HG03354 (cell line): ENCODE data around the gene RCBTB1.
A peak's percentile ranks its signal among the peaks of the same experiment; 100 is the strongest.

Experiments used
- ATAC-seq: cut with Tn5 transposase; IDR thresholded peaks from one replicate; pipeline ENCODE4 v1.9.1; 2021; ENCODE audit warnings: mild to moderate bottlenecking; ENCODE audit not compliant: unreplicated experiment, poor library complexity, severe bottlenecking

RCBTB1 gene

DNA sequence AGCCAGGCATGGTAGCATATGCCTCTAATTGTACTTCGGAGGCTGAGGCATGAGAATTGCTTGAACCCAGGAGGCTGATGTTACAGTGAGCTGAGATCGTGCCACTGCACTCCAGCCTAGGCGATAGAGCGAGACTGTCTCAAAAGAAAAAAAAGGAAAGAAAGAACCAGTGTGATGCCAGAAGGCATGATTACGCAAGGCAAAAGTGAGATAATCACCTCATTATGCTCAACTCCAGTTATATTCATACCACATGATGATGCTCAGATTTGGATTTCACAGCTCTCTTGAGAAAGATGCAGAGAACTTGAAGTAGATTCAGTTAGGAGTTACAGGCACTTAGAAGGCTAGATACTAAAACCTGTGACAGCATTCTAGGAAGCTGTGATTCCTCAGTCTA is 21.8 kb downstream of the RCBTB1 start:
- ATAC-seq: no peak

DNA sequence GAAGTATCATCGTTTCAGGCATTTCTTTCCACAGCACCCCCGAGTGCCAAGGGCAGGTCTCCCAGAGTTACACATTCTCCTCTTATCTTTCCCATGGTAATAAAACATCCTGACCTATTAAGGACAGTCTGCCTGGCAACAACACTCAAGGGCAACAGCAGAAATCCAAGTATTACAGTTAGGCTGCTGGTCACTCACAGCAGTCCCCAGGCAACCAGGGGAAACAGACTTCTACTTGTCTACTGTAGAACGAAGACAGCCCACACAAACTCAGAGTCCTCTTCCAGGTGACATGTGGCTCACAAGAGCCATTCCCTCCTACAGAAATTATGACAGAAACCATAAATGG is 24.3 kb downstream of the RCBTB1 start:
- ATAC-seq: no peak

DNA sequence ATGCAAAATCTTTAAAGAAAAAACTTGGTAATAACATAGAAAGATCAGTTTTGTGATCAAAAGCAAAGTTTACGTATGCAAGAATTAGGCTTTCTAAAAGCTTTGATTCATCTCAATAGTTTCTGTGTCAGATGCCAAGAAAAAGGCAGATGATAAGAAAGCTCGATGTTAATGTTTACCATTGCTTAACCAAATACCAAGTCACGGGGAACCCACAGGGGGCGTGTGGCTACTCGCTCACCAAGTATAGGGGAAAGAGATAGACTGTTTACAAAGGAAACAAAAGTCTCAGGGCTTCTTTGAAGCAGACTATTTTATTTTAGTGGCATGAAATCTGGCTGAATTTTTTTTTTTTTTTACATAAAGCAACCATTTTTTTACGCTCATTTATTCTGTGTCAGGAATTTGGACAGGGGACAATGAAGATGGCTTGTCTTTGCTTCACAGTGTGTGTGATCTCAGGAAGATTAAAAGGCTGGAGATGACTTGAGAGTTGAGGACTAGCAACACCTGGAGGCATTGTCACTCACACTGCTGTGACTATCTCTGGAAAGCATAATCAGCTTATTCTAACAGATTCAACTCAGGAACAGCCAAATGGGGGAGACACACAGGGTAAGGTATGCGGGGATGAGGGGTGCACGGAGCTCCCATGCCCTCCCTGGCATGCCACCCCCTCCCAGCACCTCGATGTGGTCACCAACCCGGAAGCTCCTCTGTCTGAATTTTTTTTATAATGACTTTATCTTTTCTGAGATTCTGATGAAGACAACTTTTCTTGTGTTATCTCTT is 24.9 kb downstream of the RCBTB1 start:
- peak; percentile 62 for ATAC-seq

DNA sequence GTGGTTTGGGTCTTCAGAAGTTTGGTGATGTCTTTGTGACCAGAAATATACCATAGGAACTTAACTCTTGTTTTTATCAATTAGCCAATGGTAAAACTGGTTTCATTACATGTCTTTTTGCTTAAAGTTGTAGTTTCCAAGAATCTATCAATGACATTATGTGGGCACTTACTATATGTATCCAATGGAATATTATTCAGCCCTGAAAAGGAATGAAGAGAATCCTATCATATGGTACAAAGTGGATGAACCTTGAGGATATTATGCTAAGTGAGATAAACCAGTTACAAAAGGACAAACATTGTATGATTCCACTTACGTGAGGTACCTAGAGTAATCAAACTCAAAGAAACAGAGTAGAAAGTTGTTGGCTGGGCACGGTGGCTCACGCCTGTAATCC is 26.4 kb downstream of the RCBTB1 start:
- ATAC-seq: no peak

DNA sequence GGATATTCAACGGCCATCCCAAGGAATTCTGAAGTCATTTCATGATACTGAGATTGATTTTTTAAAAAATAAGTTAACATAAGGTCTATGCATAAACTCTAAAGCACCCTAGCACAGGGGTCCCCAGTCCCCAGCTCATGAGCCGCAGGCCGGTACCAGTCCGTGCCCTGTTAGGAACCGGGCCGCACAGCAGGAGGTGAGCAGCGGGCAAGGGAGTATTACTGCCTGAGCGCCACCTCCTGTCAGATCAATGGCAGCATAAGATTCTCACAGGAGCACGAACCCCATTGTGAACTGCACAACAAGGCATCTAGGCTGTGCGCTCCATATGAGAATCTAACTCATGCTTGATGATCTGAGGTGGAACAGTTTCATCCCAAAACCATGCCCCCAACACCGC is 31.0 kb downstream of the RCBTB1 start:
- ATAC-seq: no peak

DNA sequence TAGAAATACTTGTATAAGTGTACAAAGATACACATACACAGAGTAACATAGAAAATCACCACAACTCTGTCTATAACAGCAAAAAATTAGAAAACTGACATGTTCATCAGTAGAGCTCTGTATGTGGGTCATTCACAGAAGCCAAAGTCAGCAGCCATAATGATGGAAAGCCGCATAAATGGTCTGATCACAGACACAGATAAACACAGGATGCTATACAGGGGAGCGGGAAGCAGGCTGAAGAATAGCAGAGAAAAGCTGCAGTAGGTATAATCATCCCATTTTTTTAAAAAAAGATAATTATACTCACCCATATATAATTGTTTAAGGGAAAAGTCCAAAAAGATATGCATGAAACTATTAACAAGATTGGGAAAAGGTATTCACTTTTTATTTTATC is 31.5 kb downstream of the RCBTB1 start:
- ATAC-seq: no peak

DNA sequence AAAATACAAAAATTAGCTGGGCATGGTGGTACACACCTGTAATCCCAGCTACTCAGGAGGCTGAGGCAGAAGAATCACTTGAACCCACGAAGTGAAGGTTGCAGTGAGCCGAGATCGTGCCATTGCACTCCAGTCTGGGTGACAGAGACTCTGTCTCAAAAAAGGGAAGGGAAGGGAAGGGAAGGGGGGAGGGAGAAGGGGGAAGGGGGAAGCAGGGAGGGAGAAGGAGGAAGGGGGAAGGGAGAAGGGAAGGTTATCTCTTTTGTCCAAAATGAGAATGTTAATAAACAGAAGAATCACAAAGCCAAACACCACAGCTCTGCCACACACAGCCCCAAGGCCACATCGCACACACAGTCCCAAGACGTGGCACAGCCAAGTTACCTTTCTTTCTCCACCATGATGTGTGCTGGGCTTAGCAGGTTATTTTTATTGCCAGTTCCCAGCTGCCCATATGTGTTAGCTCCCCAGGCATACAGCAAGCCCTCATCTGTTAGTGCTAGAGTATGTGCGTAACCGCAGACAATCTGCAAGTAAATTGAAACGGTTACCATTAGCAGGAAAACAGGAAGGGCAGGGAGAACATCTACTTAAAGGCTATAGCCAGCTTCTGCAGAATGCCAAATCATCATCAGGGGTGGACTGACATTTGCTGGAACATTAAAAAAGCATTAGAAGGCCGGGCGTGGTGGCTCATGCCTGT is 34.3 kb downstream of the RCBTB1 start:
- ATAC-seq: no peak

DNA sequence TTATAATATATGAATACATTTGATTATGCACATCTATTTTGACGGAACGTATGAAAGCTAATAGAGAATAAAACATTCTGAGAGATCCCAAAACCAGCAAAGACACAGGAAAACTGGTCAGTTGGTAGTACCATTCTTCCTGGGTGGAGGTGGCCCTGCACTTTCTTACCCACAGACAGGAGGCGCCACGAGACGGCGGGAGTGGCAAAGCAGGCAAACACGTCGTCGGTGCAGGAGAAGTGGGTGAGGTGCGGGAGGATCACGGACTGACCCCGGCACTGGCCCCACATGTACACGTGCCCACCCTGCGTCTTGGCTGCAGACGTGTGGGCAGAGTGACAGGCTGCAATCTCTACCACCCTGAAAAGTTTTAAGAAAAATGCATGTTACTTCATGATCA is 36.1 kb downstream of the RCBTB1 start:
- no peak for ATAC-seq

DNA sequence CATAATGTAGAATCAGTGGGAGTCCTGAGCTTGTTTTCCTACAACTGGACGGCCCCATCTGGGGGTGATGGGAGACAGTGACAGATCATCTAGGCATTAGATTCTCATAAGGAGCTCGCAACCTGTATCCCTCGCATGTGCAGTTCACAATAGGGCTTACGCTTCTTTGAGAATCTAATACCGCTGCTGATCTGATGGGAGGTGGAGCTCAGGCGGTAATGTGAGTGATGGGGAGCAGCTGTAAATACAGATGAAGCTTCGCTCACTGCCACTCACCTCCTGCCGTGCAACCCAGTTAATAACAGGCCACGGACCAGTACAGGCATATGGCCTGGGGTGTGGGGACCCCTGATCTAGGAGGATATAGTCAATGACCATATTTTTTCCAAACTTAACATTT is 38.8 kb downstream of the RCBTB1 start:
- ATAC-seq: no peak

DNA sequence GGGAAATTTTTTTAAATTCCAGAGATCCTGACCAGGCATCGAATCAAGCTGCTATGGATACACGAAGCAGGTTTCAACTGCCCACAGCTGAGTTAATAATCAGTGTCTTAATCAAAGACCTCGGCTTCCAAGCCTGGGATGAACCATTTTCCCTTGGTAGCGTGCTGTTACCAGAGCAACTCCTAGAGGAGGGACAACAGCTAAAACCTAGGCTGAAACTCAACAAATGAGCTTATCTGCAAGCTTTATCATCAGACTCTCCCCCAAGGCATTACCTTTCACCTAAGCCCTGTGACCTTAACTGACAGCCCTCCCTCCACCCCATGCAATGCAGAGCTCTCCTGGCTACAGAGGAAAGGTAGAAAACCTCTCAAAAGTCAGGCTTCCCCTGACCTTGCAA is 39.7 kb downstream of the RCBTB1 start:
- no peak for ATAC-seq

DNA sequence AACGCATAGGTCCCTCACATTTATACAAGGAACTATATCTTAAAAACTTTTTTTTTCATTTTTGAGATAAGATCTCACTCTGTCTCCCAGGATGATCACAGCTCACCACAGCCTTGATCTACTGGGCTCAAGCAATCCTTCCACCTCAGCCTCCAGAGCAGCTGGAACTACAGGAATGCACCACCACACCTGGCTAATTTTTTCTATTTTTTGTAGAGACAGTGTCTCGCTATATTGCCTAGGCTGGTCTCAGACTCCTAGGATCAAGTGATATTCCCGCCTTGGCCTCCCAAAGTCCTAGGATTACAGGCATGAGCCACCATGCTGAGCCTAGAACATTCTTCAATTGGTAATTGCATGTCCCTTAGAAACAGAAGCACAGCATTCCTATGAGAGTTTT is 41.7 kb downstream of the RCBTB1 start:
- no peak for ATAC-seq

DNA sequence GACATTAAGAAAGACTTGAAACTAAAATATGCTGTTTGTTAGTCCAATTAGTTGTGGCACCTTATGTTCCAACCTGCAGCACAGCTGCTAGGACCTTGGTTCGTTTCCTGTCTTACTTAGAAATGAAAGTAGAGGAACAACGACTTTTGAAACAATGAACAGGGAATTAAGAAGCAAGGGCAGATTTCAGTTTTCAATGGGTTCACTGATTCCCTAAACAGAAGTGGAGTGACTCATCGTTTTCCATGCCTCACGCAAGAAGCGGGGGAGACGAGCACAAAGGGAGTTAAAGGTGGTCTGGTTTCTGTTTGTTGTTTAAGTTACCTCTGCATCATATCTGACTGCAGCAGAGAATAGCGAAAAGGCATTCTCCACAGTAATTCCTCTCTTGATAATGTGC is 44.8 kb downstream of the RCBTB1 start:
- peak; percentile 47 for ATAC-seq

DNA sequence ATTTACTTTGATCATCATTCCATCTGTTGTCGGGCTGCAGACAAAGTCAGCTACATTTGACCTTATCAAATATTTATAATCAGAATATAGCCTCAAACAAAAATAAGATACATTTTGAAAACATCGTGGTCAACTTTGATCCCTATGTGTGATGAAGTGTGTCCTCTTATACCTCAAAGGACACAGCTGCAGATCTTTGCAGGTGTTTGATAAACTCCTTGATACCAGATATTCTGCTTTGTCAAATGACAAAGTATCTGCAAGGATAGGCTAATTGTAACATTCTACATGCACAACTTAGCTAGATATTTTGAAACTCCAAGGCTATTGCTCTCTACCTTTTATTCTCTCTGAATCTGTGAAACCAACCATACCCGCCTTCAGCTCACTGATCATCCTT is 45.6 kb downstream of the RCBTB1 start:
- ATAC-seq: no peak

DNA sequence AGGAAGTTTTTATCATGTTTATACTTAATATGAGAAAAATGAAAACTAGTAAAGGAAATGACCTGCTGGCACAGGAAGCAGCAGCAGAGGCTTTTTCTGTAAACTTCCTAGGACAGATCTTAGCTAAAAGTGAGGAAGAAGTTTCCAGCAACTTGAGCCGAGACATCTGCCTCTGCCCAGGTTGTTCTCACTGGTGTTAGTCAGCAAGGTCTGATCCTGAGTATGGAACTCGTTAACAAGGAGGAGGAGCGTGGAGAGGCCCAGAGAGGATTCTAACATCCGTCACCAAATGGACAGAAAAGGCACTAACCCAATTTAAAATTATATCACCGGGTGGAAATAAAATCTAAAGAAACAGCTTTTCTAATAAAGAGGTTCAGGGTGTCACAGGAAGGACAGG is 46.0 kb downstream of the RCBTB1 start:
- no peak for ATAC-seq

DNA sequence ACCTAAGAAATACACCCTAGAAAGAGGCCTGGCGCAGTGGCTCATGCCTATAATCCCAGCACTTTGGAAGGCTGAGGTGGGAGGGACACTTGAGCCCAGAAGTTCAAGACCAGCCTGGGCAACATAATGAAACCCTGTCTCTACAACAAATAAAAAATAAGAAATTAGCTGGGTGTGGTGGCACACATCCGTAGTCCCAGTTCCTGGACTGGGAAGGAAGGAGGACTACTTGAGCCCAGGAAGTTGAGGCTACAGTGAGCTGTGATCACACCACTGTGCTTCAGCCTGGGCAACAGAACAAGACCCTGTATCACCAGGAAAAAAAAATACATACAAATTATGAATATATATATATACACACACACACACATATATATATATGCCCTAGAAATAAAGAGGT is 47.0 kb downstream of the RCBTB1 start:
- no peak for ATAC-seq

DNA sequence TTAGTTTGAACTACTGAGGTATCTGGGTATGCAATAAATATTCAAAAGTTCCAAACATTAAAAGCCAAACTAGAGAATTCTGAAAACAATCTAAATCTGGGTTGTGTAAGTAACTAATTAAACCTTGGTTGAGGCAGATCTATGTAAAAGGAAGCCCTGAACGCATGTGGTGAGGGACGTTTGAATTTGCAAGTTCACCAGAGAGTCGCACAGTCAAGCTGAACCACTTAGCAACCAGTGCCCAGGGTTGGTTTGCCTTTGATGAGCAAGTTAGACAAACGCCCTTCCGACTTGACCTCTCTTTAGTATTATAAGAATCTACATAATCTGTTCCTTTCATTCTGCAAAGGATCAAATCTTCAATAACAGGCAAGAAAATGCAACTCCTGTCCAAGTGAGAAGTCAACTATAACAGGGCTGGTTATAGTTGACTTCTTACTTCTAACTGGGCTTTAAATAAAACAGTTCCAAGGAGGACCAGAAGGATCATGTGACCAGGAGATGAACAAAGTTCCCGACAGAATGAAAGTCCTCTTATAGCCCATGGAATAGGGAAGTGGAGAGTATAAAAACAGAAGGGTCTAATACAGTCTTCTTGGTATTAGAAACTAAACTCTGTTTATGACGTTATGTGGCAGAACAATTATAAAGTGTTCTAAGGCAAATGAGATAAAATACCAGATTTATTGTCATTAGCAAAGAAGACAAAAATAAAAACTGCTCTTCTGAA is 49.0 kb downstream of the RCBTB1 start:
- ATAC-seq: peak; percentile 72

DNA sequence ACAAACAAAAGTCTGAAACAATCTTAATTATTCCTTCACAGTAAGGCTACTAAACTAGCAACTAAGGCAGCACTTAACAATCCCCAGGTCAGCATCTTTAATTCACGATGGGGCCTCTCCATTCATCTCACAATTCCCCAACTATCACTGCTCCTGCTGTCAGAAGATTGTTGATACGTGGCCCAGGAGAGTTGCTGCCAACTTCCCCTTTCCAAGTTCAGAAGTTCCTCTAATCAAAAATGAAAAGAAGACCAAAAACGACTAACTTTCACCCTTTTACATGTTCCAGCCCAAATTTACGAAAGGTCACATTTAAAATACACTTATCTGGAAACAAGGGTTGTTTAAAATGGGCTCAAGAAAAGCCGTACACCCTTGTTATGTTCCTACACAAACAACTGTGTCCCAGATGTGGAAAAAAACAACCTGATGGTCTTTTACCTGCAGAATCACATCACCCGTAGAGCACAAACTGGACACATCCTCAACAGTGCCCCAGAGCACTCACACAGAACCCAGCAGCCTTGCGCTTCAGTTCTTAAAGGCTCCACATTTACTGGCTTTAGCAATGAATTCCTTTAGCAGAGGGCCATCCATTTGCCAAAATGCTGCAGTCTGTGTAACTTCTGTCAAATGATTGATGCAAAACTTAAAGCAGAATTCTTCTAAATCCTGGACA is 51.6 kb downstream of the RCBTB1 start:
- ATAC-seq: no peak

DNA sequence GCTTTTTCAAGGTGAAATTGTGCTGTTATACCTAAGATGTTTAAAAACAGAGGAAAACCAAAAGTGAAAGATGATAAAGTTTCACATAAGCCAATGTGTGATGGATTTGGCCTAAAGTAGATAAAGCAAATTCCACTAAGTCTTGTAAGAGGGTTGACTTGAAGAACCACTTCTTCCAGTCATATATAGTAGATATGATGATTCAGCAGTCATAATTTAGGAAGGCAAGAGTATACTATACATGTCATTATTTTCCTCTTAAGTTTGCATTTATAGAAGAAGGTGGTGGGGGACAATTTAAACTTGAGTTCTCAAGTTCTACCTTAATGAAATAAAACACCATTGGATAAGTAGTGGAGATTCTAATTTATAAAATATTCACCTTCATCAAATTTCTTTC is 52.3 kb downstream of the RCBTB1 start:
- no peak for ATAC-seq

DNA sequence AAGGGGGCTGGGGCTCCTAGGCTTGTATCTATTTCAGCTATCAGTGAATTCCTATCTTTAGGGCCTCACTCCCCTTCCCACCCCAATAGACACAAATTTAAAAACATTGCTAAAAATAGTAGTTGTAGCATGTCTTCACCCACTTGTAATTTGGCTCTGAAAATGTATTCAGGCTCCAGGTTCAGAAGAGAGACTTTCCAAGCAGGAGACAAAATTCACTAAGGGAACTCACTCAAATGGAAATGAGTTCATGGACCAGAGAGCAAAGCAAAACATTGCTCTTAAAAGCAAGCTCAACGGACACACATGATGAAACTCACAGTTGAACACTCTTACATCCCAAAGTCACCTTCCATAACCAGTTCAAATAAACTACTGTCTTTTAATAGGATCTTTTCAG is 52.8 kb downstream of the RCBTB1 start:
- ATAC-seq: no peak

DNA sequence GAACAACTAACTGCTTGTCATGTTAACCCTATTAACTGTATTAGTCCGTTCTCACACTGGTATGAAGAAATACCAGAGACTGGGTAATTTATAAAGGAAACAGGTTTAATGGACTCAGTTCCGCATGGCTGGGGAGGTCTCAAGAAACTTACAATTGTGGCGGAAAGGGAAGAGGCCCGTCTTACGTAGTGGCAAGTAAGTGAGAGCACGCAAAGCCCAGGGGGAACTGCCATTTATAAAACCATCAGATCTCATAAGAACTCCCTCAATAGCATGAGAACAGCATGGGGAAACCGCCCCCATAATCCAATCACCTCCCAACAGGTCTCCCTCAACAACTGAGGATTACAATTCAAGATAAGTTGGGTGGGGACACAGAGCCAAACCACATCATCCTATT is 54.9 kb downstream of the RCBTB1 start:
- ATAC-seq: peak; percentile 81
